MCF 10A (cell line): ENCODE measurements around the gene ONECUT1. TPM values are rescaled to one million over a fixed set of nuclear protein-coding genes. Genes with fewer than 3 reads are reported as not detected.

ENCODE experiments used
- BruUV-seq: library from RNA; stranded (reverse); fragments of 400-500 nt; replicated peaks from 2 replicates; lab custom pipeline; 2021; lab: Mats Ljungman, UMichigan
- CTCF ChIA-PET: fragments of 300-600 bp; sonication (Branson Sonifier 250); formaldehyde crosslinking; extraction: SDS; loops from one replicate; lab custom pipeline; 2021; ENCODE audit warnings: antibody characterized with exemption, inconsistent platforms; lab: Yijun Ruan, JAX
- POLR2A ChIA-PET: fragments of 300-600, 350-650 bp; sonication (Branson Sonifier 250); formaldehyde crosslinking; extraction: SDS; loops from one replicate; lab custom pipeline; 2020; ENCODE audit warnings: antibody characterized with exemption, inconsistent platforms; lab: Yijun Ruan, JAX
- DNase-seq: peaks from one replicate; pipeline ENCODE4 v3.0.0-alpha.2; 2018; ENCODE audit not compliant: unreplicated experiment
- H3K27ac Mint-ChIP-seq: one replicate; pipeline ENCODE4 v1.8.0; 2022; ENCODE audit warnings: mild to moderate bottlenecking, low read depth, mixed read lengths; ENCODE audit not compliant: unreplicated experiment
- H3K27me3 Mint-ChIP-seq: one replicate; pipeline ENCODE4 v1.8.0; 2022; ENCODE audit warnings: mixed read lengths; ENCODE audit not compliant: insufficient read depth, unreplicated experiment
- H3K36me3 Mint-ChIP-seq: one replicate; pipeline ENCODE4 v1.8.0; 2022; ENCODE audit warnings: mild to moderate bottlenecking, moderate library complexity, mixed read lengths; ENCODE audit not compliant: insufficient read depth, unreplicated experiment
- H3K4me1 Mint-ChIP-seq: one replicate; pipeline ENCODE4 v1.8.0; 2022; ENCODE audit warnings: mixed read lengths; ENCODE audit not compliant: insufficient read depth, unreplicated experiment
- H3K4me3 Mint-ChIP-seq: one replicate; pipeline ENCODE4 v1.8.0; 2022; ENCODE audit warnings: mild to moderate bottlenecking, moderate library complexity, mixed read lengths; ENCODE audit not compliant: unreplicated experiment
- H3K9me3 Mint-ChIP-seq: one replicate; pipeline ENCODE4 v1.8.0; 2022; ENCODE audit warnings: mixed read lengths; ENCODE audit not compliant: unreplicated experiment
- intact Hi-C: fragments of 100-400 bp; cut with micrococcal nuclease; formaldehyde crosslinking; loops from 2 replicates; pipeline ENCODE4 v1.14.1; 2022
- total RNA-seq: library from RNA; stranded (reverse); gene quantifications from 2 replicates; pipeline ENCODE4 v1.2.3, GENCODE V29; 2022
- TF ChIP-seq, protein P1 (sequence below): fragments of 200-600 bp; IDR thresholded peaks from one replicate; pipeline ENCODE4 v1.8.0; 2022; ENCODE audit warnings: antibody characterized with exemption, mild to moderate bottlenecking; ENCODE audit not compliant: unreplicated experiment

The ONECUT1 gene
- total RNA-seq, 1 experiment from 2014 or later = not detected

DNA sequence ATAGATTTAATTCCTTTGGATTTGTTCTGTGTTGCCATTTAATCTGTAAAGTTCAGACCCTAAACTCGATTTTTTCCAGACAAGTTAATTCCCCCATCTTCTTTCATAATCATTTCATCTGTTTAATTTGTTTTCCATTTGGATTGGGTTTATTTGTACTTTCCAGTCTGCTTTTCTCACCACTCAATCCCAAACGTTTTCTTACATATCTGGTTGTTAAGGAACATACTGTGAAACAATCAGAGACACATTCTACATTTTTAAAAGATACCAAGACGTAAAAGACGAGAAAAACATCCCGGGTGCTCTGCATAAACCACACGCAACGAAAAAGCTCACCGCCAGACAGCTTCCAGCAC, 13.0 kb upstream of the ONECUT1 start:
- no peak overlapping the region for H3K4me3 Mint-ChIP-seq
- H3K9me3 Mint-ChIP-seq = no peaks in the 10 kb centered on the region
- CTCF ChIA-PET = interaction anchor here (0.7 kb wide), 1 partner anchor 19 kb away, joined by 4 read pairs; no protein-coding TSS in a partner anchor
- TF ChIP-seq, protein P1, sequence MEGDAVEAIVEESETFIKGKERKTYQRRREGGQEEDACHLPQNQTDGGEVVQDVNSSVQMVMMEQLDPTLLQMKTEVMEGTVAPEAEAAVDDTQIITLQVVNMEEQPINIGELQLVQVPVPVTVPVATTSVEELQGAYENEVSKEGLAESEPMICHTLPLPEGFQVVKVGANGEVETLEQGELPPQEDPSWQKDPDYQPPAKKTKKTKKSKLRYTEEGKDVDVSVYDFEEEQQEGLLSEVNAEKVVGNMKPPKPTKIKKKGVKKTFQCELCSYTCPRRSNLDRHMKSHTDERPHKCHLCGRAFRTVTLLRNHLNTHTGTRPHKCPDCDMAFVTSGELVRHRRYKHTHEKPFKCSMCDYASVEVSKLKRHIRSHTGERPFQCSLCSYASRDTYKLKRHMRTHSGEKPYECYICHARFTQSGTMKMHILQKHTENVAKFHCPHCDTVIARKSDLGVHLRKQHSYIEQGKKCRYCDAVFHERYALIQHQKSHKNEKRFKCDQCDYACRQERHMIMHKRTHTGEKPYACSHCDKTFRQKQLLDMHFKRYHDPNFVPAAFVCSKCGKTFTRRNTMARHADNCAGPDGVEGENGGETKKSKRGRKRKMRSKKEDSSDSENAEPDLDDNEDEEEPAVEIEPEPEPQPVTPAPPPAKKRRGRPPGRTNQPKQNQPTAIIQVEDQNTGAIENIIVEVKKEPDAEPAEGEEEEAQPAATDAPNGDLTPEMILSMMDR = no peak
- DNase-seq = no peak
- H3K36me3 Mint-ChIP-seq = no peaks in the 10 kb centered on the region
- no peaks in the 10 kb centered on the region for H3K4me1 Mint-ChIP-seq
- no peak overlapping the region for H3K27ac Mint-ChIP-seq
- no TSS peak for BruUV-seq
- POLR2A ChIA-PET = no interaction called here
- intact Hi-C loops = no loop called here
- H3K27me3 Mint-ChIP-seq = peaks cover 65% of the 10 kb centered on the region

DNA sequence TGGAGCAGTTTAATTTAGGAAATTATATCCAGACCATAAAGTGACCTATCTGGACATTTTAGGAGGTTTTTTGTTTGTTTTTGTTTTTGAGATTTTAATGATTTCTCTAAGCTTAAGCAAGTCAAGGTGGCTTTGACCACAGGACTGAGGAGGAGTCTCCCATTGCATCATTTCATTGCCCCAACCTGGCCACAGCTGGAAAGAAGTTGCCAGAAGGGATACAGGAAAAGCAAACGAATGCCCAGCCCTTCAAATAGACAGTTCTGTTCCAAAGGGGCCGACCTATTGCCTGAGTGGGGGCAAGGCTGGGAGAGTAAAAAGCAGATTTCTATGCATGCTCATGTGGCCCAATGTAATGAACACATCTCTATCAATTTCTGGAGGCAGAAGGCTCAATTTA, 12.0 kb upstream of the ONECUT1 start:
- H3K4me3 Mint-ChIP-seq = no peak overlapping the region
- CTCF ChIA-PET = no interaction called here
- peaks cover under 1% of the 10 kb centered on the region for H3K4me1 Mint-ChIP-seq
- intact Hi-C loops = no loop called here
- no TSS peak for BruUV-seq
- TF ChIP-seq, protein P1 = no peak
- POLR2A ChIA-PET = no interaction called here
- no peaks in the 10 kb centered on the region for H3K36me3 Mint-ChIP-seq
- peaks cover 73% of the 10 kb centered on the region for H3K27me3 Mint-ChIP-seq
- H3K9me3 Mint-ChIP-seq = no peaks in the 10 kb centered on the region
- no peak for DNase-seq
- no peak overlapping the region for H3K27ac Mint-ChIP-seq

DNA sequence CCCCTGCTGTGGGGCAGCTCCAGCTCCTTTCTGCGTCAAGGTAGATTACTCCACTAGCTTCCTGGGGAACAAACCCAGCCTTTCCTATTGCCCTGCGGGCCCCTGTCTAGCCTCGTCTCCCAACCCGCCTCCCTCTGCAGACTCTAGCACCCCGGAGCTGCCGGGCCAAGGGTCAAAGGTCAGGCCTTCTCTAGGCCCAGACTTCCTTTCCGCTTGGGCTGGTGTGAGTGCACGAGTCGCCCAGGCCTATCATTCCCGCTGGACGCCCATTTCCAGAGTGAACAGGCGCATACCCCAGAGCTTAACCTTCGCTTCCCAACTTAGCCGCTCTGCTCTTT, 11.6 kb upstream of the ONECUT1 start:
- ChIA-PET POLR2A (no interaction called here), CTCF (no interaction called here)
- Mint-ChIP-seq H3K4me3 (no peak overlapping the region), H3K4me1 (peaks cover 5% of the 10 kb centered on the region), H3K27ac (no peak overlapping the region), H3K36me3 (no peaks in the 10 kb centered on the region), H3K9me3 (no peaks in the 10 kb centered on the region), H3K27me3 (peaks cover 77% of the 10 kb centered on the region)
- no peak for DNase-seq
- intact Hi-C loops = no loop called here
- TF ChIP-seq, protein P1 = no peak
- BruUV-seq = no TSS peak

DNA sequence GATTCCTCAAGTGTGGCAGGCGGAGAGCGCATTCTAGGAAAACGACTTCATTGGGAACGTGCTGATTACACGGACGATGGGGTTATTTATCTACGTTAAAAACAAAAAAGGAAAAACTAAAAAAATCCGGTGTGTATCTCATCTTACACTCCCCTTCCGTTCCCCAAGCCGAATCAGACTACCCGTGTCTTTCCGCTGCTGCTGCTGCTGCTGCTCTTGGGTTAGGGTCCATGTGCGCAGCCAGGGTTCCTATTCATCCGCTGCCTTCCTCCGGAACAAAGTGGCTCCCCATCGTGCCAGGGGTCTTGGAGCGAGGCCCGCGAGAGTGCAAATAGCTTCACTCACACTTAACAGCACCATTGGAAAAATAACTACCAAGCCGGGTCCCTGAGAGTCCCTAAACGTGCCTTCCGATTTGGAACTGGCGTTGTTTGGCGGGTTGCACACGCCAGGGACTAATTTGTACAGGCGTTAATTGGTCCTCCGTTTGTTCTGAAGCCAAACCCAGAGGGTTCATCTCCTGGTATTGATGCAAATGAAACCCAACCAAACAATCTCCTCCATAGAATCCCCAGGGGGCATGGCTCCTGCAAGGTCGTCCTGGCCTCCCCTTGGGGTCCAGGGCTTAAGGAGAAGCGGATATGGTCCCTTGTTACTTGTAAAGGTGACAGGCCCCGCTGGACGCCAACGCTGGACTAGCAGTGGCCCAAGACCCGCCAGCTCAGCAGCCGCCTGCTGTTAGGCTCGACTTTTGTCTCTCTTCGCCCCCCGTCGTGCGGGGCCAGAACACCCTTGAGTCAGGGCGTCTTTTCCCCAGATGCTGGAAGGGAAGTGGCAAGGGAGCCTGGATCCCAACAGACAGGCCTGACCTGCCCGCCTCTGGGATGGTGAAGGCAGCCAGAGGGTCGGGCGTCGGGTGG, 11.0 kb upstream of the ONECUT1 start:
- ChIA-PET CTCF (interaction anchor here (0.6 kb wide), 1 partner anchor 1495 kb away, joined by 3 read pairs; no protein-coding TSS in a partner anchor), POLR2A (no interaction called here)
- Mint-ChIP-seq H3K4me3 (no peak overlapping the region), H3K4me1 (peaks cover 5% of the 10 kb centered on the region), H3K36me3 (no peaks in the 10 kb centered on the region), H3K27me3 (peaks cover 83% of the 10 kb centered on the region), H3K27ac (no peak overlapping the region), H3K9me3 (no peaks in the 10 kb centered on the region)
- BruUV-seq = no TSS peak
- intact Hi-C loops = no loop called here
- DNase-seq = no peak
- TF ChIP-seq, protein P1 = no peak
